ENCODE results near the gene CHST12.
"Not testable (repeated sequence)": the region's sequence is repeated elsewhere in the genome, so short reads cannot be mapped to it uniquely, and the experiment has no call there.

The CHST12 gene

DNA sequence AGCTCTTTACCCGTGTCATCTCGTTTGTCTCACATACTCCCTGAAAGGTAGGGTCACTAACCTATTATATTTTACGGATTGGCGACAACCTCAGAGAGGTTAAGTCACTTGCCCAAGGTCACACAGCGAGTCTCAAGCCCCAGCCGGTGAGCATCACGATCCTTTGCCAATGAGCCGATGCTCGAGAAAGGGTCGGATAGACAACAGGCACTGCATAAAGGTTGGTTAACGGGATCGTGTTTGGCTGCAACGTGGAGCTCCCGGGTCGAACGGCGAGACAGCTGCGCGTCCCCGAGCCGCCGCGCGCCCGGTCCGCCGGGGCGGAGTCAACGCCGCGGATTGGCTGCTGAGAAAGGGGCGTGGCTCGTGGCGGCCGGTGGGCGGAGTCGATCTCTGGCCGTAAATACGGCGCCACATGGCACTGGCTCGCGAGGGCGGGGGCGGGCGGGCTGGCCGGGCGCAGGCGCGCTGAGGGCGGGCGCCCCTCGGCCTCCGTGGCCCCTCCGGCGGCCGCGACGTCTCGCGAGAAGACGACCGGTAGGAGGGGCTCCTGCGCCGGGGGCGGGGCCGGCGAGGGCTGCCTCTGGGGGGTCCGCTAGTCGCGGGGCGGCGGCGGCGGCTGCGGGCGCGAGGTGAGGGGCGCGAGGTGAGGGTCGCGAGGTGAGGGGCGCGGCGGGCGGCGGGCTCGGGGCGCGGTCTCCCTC lies at the start of gene CHST12:
TSS of gene CHST12 (plus strand) at position 598 of the 704 bp plus-strand sequence. CDS start 29,029 bp downstream, outside the sequence.
- DNase-seq (ENCODE audit: low read depth): peak; percentile 83

DNA sequence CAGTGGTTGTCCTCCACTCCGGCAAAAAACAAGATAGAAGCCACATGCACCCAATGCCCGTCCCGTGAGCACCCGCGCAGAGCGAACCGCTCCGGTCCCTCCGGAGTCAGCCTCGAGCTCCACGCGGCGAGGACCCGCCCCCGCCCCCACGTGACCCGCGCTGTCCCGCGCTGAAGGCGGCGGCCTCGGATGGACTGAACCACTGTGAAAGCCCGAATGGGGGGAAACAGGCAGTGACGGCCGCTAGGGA lies 49.5 kb upstream of the CHST12 start:
- peak; percentile 81 for DNase-seq (ENCODE audit: low read depth)

DNA sequence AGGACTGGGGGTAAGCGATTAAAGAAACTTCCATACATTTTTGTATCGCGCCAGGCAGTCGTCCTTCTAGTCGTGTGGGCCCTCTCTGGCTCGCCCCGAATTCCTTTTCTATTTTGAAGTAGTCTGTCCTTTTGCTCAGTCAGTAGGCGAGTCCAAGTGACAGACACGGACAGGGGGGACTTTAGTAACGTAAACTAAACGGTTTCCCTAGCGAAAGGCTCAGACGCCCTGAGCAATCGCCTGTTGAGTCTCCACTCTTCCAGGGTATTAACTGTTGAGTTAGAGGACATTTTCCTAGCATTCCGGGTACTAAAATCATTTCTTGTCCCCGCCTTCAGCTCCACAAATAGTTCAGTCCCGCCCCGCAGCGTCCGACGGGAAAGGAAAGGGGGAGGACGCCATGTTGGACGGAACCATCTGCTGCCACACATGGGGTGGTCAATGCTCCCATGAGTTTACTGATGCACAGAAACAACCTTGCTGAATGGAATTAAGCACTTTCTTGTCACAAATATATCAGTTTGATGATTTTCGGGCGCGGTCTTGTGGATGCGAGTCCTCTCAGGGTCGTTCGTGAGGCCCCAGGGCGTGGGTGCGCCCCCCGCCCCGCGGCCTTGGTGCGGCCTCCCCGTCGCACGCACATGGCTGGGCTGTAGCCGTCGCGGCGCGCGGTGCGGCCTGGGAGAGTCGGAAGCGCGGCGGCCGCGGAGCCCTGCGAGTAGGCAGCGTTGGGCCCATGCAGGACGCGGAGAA lies 49.0 kb upstream of the CHST12 start, which contains the start of gene EIF3B:
TSS of gene EIF3B (plus strand) at position 642 of the 753 bp plus-strand sequence. CDS start at position 737, 95 bp downstream.
- DNase-seq (ENCODE audit: low read depth): peak; percentile 92

DNA sequence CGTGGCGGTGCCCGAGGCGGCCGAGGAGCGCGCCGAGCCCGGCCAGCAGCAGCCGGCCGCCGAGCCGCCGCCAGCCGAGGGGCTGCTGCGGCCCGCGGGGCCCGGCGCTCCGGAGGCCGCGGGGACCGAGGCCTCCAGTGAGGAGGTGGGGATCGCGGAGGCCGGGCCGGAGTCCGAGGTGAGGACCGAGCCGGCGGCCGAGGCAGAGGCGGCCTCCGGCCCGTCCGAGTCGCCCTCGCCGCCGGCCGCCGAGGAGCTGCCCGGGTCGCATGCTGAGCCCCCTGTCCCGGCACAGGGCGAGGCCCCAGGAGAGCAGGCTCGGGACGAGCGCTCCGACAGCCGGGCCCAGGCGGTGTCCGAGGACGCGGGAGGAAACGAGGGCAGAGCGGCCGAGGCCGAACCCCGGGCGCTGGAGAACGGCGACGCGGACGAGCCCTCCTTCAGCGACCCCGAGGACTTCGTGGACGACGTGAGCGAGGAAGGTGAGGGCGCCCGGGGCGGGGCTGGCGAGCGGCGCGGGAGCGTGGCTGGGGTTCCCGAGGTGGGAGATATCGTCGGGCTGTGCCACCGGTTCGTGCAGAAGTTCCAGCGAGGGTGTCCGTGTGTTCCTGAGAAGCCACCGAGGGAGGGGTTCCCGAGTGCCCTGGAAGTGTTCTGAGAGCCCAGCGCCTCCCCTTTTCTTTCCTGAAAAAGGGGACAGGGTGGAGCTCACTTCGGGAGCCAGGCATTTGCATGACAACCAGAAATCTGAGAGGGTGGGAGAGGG lies 48.3 kb upstream of the CHST12 start:
- DNase-seq (ENCODE audit: low read depth): no peak

DNA sequence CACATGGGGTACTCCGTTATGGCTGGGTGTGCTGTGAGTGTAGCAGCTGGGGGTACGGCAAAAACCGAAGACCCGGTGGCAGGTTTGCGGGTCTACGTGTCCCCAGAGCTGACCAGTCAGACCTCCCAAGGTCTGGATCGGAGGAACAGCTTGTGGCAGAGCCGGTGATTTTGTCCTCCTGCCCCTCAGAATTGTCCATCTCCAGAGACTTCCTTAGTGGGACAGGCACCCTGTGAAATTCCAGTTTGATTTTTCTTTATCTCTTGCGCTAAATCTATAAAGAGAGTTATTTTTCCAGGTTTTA lies 47.8 kb upstream of the CHST12 start:
- DNase-seq (ENCODE audit: low read depth): no peak

DNA sequence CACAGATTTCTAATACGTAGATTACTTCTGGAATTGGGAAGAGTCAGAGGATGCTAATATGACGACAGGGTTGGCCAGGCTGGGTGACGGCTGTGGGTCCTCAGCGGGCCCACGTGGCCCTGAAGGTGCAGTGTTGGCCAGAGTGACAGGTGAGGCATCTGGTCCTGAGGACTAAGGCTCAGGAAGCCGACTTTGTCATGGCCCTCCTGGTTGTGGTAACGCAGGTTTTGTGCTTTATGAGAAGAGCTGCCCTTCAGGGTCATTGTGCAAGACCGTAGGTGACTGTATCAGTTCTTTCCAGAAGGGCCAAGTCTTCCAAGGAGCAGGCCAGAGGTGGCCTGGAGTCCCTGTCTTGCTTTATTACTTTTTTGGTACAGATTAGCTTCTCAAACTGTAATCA lies 46.2 kb upstream of the CHST12 start:
- DNase-seq (ENCODE audit: low read depth): no peak

DNA sequence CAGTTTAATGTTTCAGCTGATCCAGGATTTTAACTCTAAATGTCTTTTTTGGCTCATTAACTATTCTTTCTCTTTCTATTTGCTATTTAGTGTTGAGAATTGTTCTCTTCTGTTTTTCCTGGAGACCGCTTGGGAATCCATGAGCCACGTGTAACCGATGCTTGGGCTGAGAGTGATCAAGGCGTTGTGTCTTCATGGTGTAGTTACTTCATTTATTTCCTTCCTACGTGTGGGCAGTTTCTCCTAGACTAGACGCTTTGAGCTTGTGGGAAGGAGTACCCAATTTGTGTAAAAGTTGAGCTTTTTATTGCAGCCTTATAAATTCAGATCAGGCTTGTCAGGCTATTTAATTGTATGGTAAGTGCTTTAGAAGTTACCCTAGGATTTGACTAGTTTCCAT lies 45.8 kb upstream of the CHST12 start:
- no peak for DNase-seq (ENCODE audit: low read depth)

DNA sequence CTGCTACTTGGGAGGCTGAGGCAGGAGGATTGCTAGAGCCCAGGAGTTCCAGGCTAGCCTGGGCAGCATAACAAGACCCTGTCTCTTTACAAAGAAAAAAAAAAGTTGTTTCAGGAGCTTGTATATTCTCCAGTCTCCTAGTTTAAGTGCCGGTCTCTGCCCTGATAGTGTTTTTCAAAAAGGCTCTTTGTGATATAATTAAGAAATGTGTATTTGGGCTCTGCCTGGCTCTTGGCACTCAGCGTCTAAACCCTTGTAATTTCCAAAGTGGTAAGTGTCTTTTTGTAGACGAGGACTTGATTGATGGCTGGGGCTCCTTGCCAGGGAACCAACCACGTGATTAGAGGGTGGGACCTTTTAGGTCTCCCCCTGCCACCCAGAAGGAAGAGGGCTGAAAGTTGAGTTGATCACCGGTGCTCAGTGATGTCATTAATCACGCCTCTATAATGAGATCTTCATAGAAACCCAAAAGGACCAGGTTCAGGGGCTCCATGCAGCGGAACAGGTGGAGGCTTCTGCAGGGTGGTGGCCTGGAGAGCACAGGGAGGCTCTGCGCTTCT lies 44.4 kb upstream of the CHST12 start:
- no peak for DNase-seq (ENCODE audit: low read depth)

DNA sequence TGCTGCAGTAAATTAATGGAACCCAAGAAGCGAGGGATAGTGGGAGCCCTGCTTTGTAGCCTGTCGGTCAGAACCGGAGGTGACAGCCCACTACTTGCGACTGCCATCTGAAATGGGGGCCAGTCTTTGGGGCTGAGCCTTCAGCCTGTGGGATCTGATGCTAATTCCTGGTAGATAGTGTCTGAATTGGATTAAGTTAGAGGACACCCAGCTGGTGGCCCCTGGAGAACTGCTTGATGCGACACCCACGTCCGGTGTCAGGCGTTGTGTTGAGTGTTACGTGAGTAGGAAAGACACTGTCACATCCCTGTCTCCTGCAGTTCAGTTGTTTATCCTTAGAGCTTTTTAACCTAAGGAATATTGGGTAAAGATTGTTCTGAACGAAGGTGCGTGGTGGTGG lies 43.8 kb upstream of the CHST12 start:
- DNase-seq (ENCODE audit: low read depth): no peak

DNA sequence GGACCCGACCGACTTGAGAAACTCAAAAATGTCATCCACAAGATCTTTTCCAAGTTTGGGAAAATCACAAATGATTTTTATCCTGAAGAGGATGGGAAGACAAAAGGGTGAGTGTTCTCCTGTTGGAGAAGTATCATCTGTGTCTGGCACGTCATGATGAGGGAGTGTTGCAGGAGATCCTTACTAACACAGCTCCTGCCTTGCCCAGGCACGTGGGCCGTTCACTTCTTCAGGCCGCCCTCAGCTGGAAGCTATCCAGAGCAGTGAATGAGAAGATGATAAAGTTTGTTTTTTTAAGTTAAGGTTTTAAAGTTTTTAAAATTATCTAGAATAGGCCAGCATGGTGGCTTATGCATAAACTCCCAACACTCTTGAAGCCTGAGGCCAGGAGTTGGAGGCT lies 42.6 kb upstream of the CHST12 start:
- peak; percentile 68 for DNase-seq (ENCODE audit: low read depth)

DNA sequence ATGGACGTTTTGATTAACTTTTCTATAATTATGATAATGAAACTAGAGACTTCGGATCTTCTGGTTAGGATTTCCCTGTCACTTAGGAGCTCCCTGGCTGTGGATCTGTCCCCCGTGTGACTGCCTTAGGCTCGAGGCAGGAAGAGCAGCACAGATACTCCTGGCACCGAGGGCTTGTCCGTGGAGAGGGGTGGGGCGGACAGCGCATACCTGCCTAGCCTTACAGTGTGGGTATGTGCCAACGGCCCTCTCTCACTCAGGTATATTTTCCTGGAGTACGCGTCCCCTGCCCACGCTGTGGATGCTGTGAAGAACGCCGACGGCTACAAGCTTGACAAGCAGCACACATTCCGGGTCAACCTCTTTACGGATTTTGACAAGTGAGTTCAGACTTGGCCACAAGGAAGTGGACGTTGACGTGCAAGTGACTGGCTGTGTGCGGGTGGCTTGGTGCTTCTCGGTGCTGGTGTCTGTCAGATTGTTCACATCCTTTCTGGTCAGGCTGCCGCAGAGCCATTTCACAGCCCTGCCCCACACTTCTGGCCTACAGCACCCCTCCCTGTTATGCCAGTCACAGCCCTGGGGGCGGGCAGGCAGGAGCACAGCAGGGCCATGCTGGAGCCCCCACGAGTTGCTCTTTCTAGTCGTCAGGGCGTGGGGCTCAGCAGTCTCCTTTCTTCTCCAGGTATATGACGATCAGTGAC lies 40.9 kb upstream of the CHST12 start:
- DNase-seq (ENCODE audit: low read depth): no peak

DNA sequence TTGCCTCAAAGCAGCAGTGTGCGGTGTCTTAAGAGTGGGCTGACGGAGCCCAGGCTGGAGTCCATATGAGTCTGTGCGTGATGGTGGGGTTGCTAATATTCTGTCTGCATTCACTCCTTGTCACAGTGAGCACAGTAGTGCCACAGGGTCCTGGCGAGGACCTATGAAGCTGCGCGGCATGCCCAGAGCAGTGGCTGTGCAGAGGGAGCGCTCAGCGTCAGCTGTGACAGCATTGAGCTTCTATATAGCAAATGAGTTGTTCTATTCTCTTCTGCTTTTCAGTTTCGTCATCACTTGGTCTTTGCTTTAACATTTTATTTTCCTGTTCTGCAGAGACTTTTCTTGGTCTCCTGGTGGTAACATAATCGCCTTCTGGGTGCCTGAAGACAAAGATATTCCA lies 34.3 kb upstream of the CHST12 start:
- DNase-seq (ENCODE audit: low read depth): no peak

DNA sequence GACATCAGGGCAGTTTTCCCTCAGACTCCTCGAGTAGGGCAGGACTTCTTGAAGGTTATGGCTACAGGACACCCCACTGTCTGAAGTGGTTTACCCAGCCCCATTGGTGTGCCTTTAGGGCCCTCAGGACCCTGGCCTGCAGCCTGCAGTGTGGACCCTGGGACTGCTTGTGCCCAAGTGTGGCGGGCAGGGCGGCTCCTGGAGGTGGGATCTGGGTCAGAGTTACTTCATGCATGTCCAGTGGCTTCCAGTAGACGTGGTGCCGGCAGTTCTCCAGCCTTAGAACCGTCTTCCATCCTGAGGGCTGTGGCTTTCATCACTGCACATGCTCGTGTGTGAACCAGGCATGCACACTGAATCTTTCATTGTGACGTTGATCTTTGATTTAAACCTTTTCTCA lies 32.1 kb upstream of the CHST12 start:
- no peak for DNase-seq (ENCODE audit: low read depth)

DNA sequence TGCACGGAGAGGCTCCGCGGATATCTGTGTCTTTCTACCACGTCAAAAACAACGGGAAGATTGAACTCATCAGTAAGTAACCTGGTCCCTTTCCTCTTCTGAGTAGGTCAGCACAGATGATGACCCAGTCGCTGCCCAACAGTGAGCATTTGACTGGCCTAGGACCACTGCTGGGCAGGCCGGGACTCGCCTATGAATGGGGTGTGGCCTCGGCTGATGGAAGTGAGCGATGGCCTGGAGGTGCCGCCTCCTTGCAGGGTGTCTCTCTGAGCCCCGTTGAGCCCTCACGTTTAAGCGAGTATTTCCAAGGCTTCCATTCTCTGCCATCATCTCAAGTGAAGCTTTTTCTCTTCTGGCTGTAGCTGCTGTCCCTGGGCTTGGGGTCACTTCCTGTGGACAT lies 30.7 kb upstream of the CHST12 start:
- no peak for DNase-seq (ENCODE audit: low read depth)

DNA sequence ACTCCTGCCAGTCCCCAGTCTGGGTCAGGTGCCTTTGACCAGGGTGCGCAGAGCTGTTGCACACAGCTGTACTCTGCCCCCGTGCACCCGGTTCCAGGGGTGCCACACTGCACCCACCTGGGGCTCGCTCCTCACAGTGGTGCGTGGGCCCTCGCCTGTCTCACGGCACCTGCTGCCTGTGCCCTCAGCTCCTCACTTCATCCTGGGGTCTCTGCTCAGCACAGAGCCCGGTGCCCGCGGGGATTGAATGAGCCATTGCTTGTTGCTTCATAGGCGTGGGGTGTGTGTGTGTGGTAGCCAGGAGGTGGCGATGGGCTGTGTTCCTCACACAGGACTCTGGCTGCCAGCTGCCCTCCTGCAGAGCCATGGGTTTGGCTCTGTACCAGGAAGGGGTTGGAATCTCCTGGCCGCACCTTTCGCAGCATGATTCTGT lies 30.3 kb upstream of the CHST12 start:
- DNase-seq (ENCODE audit: low read depth): no peak

DNA sequence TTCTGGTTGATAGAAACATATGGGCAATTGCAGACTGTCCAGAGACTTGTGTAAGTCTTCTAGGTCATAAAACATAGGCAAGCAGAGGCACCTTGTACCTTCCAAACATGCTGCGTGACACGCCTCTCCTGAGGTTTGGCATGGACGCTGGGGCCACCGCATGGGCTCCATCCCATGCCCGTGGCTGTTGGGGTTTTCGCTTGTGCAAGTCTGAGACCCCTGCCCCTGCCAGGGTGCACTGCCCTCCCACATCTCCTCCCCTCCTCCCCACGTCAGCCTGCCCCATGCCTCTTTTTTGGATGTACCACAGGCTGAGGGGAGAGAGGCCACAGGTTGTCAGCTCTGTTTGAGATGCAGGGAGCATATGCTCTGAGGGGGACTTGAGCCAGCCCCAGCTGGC lies 29.8 kb upstream of the CHST12 start:
- DNase-seq (ENCODE audit: low read depth): no peak

DNA sequence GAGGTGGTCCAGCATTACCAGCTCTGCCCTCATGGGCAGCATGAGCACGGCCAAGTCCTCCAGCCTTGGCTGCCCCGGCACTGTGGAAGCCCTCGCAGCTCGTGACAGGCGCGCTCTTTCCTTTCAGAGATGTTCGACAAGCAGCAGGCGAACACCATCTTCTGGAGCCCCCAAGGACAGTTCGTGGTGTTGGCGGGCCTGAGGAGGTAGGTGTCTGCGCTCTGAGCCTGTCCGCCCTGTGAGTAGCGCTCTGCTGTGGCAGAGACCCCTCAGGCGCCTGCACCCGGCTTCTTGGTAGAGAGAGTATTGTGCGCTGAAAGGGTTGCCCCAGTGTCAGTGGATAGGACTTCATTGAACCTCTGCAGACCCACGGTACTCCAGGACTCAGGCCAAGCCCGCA lies 29.0 kb upstream of the CHST12 start:
- no peak for DNase-seq (ENCODE audit: low read depth)

DNA sequence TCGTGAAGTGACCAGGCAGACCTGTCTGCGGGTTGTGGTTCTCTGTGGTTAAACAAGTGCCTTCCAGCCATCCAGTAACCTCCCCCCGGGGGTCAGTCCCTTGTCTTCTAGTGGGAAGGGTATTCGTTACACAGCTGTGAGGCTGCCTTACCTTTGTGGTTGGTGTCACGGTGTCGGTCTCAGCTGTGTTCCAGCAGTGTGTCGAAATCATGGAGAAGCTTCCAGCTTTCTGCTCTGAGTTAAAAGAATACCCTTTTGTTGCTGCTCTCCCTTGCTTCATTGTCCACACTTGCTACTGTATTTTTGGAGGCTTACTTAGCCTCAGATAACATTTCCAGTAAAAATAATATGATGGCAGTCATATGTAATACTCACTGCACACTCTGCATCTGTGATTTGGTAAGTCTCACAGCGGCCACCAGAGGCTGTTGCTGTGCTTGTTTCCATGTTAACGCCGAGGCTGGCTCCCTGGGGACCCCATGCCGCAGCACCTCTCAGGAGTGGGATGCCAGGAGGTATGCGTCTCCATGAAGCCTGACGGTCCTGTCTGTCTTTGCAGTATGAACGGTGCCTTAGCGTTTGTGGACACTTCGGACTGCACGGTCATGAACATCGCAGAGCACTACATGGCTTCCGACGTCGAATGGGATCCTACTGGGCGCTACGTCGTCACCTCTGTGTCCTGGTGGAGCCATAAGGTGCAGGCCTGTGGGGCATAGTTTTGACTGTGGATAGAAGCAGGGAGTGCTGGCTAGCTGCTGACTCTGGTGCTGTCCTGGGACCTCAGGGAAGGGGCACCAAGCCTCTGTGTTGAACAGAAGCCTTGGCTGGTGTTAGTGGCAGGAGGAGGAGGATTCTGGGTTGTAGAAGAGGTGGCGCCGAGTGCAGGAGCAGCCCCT lies 28.3 kb upstream of the CHST12 start:
- DNase-seq (ENCODE audit: low read depth): no peak

DNA sequence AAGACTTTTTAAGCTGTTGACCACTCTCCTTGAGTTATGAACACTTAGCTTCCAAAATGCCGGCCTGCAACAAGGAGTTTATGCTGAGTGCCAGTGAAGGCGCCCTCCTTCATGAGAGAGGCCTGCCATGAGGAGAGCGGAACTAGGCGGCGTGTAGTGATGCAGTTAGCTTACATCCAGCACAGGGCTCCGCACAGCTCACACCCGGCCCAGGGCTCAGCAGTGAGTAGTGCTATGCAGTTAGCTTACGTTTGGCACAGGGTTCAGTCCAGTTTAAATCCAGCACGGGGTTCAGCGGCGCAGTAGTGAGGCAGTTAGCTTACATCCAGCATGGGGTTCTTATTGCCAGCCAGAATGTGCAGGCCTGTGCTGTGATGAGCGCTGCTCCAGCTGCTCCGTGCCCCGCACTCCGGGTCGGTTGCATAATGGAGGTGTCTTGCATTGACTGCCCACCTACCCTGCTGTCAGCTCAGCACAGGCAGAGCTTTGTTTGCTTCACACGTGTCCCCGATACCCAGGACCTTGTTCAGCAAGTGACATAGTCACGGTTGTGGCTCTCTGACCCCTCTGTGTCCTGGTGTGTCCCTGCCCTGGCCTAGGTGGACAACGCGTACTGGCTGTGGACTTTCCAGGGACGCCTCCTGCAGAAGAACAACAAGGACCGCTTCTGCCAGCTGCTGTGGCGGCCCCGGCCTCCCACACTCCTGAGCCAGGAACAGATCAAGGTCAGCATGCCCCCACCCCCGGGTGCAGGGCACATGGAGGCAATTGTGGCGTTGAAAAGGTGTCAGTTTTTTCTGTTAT lies 26.9 kb upstream of the CHST12 start:
- DNase-seq (ENCODE audit: low read depth): no peak

DNA sequence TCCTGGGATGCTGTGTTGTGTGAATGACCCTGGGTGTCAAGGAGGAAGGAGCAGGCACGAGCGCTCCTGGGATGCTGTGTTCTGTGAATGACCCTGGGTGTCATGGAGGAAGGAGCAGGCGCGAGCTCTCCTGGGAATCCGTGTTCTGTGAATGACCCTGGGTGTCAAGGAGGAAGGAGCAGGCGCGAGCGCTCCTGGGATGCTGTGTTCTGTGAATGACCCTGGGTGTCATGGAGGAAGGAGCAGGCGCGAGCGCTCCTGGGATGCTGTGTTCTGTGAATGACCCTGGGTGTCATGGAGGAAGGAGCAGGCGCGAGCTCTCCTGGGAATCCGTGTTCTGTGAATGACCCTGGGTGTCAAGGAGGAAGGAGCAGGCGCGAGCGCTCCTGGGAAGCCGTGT lies 25.9 kb upstream of the CHST12 start:
- DNase-seq (ENCODE audit: low read depth): not testable (repeated sequence)

Data from amniotic epithelial cell (primary cell).